Osteocyte (in vitro differentiated cells): ENCODE results near the gene P2RX6. TPM values are rescaled to one million over a fixed set of nuclear protein-coding genes. Genes with fewer than 3 reads are reported as not detected.
A peak's percentile ranks its signal among the peaks of the same experiment; 100 is the strongest.

Experiments used
- DNase-seq: peaks from one replicate; pipeline ENCODE4 v3.0.0; 2021; ENCODE audit warnings: mixed read lengths; ENCODE audit not compliant: unreplicated experiment; ENCODE audit errors: extremely low spot score
- H3K27ac Mint-ChIP-seq: one replicate; pipeline ENCODE4 v1.8.0; 2021; ENCODE audit warnings: mild to moderate bottlenecking, mixed read lengths; ENCODE audit not compliant: unreplicated experiment
- H3K27me3 Mint-ChIP-seq: one replicate; pipeline ENCODE4 v1.8.0; 2021; ENCODE audit warnings: mixed read lengths; ENCODE audit not compliant: unreplicated experiment
- H3K36me3 Mint-ChIP-seq: one replicate; pipeline ENCODE4 v1.8.0; 2021; ENCODE audit warnings: mixed read lengths; ENCODE audit not compliant: unreplicated experiment
- H3K4me1 Mint-ChIP-seq: one replicate; pipeline ENCODE4 v1.8.0; 2021; ENCODE audit warnings: mixed read lengths; ENCODE audit not compliant: unreplicated experiment
- H3K4me3 Mint-ChIP-seq: one replicate; pipeline ENCODE4 v1.8.0; 2021; ENCODE audit warnings: mild to moderate bottlenecking, moderate library complexity, mixed read lengths; ENCODE audit not compliant: unreplicated experiment
- H3K9me3 Mint-ChIP-seq: one replicate; pipeline ENCODE4 v1.8.0; 2021; ENCODE audit warnings: mixed read lengths; ENCODE audit not compliant: unreplicated experiment
- CTCF ChIP-seq: fragments of 200-600 bp; sonication (generic); IDR thresholded peaks from 2 replicates; pipeline ENCODE4 v1.5.0; 2021; ENCODE audit warnings: antibody characterized with exemption, mild to moderate bottlenecking, moderate library complexity
- total RNA-seq: library from RNA; stranded (reverse); gene quantifications from 2 replicates; pipeline ENCODE4 v1.2.1, GENCODE V29; 2021

The P2RX6 gene
- total RNA-seq, 1 donor from 2014 or later, result 3.5 TPM

- no peaks in the 10 kb centered on the region for H3K36me3 Mint-ChIP-seq
- H3K27ac Mint-ChIP-seq, result no peak overlapping the region
- H3K9me3 Mint-ChIP-seq, result no peaks in the 10 kb centered on the region
- no peak for DNase-seq
- peak; percentile 49 for TF ChIP-seq CTCF
- H3K27me3 Mint-ChIP-seq, result no peaks in the 10 kb centered on the region
- peaks cover 9% of the 10 kb centered on the region for H3K4me1 Mint-ChIP-seq
- no peak overlapping the region for H3K4me3 Mint-ChIP-seq
Measured at GRCh38 chr22:21020802-21021429, 6.0 kb downstream of the P2RX6 start.

- no peaks in the 10 kb centered on the region for H3K36me3 Mint-ChIP-seq
- H3K27ac Mint-ChIP-seq, result no peak overlapping the region
- no peaks in the 10 kb centered on the region for H3K27me3 Mint-ChIP-seq
- H3K9me3 Mint-ChIP-seq, result no peaks in the 10 kb centered on the region
- TF ChIP-seq CTCF, result no peak
- DNase-seq, result no peak
- peaks cover 8% of the 10 kb centered on the region for H3K4me1 Mint-ChIP-seq
- no peak overlapping the region for H3K4me3 Mint-ChIP-seq
Measured at GRCh38 chr22:21022507-21022906, 7.5 kb downstream of the P2RX6 start.

- Mint-ChIP-seq H3K36me3 (no peaks in the 10 kb centered on the region), H3K27me3 (no peaks in the 10 kb centered on the region), H3K9me3 (no peaks in the 10 kb centered on the region), H3K27ac (no peak overlapping the region), H3K4me3 (no peak overlapping the region), H3K4me1 (peaks cover 12% of the 10 kb centered on the region)
- TF ChIP-seq CTCF, result no peak
- DNase-seq, result no peak
Measured at GRCh38 chr22:21022955-21023614, 8.1 kb downstream of the P2RX6 start.

- no peak for TF ChIP-seq CTCF
- H3K27ac Mint-ChIP-seq, result no peak overlapping the region
- H3K9me3 Mint-ChIP-seq, result no peaks in the 10 kb centered on the region
- H3K36me3 Mint-ChIP-seq, result no peaks in the 10 kb centered on the region
- no peak for DNase-seq
- H3K4me3 Mint-ChIP-seq, result no peak overlapping the region
- no peaks in the 10 kb centered on the region for H3K27me3 Mint-ChIP-seq
- peaks cover 17% of the 10 kb centered on the region for H3K4me1 Mint-ChIP-seq
Measured at GRCh38 chr22:21025266-21025665, 10.3 kb downstream of the P2RX6 start.

- TF ChIP-seq CTCF, result no peak
- H3K27ac Mint-ChIP-seq, result no peak overlapping the region
- no peaks in the 10 kb centered on the region for H3K9me3 Mint-ChIP-seq
- H3K4me1 Mint-ChIP-seq, result peaks cover 17% of the 10 kb centered on the region
- H3K27me3 Mint-ChIP-seq, result no peaks in the 10 kb centered on the region
- H3K36me3 Mint-ChIP-seq, result no peaks in the 10 kb centered on the region
- no peak overlapping the region for H3K4me3 Mint-ChIP-seq
- DNase-seq, result no peak
Measured at GRCh38 chr22:21025763-21026755, 11.1 kb downstream of the P2RX6 start.
